GM12801 (cell line): ENCODE measurements around the gene TBC1D7.

ENCODE experiments used
- TF ChIP-seq, protein P1 (sequence below): IDR thresholded peaks from one replicate; pipeline ENCODE4 v1.5.1; 2011; ENCODE audit warnings: control low read depth; ENCODE audit not compliant: insufficient read length; ENCODE audit errors: extremely low read depth

The TBC1D7 gene

GRCh38 chr6:13355043-13355945 lies 27.0 kb upstream of the TBC1D7 start:
- TF ChIP-seq, protein P1, sequence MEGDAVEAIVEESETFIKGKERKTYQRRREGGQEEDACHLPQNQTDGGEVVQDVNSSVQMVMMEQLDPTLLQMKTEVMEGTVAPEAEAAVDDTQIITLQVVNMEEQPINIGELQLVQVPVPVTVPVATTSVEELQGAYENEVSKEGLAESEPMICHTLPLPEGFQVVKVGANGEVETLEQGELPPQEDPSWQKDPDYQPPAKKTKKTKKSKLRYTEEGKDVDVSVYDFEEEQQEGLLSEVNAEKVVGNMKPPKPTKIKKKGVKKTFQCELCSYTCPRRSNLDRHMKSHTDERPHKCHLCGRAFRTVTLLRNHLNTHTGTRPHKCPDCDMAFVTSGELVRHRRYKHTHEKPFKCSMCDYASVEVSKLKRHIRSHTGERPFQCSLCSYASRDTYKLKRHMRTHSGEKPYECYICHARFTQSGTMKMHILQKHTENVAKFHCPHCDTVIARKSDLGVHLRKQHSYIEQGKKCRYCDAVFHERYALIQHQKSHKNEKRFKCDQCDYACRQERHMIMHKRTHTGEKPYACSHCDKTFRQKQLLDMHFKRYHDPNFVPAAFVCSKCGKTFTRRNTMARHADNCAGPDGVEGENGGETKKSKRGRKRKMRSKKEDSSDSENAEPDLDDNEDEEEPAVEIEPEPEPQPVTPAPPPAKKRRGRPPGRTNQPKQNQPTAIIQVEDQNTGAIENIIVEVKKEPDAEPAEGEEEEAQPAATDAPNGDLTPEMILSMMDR = no peak

GRCh38 chr6:13354331-13355042 lies 26.1 kb upstream of the TBC1D7 start:
- TF ChIP-seq, protein P1 = no peak

GRCh38 chr6:13352165-13352564 lies 23.8 kb upstream of the TBC1D7 start:
- TF ChIP-seq, protein P1 = no peak

DNA sequence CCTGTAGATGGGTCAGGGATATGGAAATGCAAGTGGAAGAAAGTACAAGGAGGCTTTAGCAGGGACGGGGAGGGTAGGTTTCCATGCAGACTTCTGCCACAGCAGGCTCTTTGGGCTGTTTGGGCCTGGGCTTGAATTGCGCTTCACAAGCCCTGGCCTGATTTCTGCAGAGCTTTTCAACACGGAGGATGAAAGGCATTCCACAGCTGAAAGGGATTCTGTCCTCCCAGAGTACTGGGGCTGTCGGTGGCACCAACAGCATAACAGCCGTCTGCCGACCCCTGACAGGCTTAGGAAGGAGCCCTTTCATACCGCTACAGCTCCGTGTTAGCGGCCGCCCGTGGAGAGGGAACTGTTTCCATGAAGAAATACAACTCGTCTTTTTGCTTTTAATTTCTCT lies 22.9 kb upstream of the TBC1D7 start:
- TF ChIP-seq, protein P1 = no peak

DNA sequence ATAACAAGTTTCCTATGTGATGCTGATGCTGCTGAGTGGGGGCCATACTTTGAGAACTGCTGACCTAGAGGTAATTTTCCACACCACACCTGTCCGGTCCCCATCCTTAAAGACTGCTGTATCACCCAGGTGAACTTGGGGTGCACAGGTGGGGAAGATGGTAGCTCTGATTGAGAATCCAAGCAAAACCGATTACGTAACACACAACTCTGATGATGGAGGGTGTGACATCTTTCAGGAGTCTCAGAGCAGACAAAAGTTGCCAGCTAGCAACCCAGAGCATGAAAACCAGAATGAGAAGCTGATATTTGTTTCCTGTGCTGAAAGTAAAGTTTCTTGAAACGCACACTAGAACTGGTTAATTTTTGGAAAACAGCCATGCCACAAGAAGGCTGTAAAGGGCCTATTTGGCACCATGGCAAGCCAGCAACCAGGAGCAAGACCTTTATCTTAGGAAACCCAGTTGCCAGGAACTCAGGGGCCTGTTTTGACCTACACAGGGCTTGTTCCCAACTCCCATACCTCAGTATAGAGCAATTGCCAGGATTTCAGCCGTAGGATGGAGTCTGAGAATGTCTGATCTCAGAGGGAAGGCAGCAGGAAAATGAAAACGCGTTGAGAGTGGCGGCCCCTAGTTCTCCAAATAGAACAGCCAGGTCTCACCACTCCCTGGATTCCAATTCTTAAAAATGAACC lies 21.6 kb upstream of the TBC1D7 start:
- TF ChIP-seq, protein P1 = no peak

DNA sequence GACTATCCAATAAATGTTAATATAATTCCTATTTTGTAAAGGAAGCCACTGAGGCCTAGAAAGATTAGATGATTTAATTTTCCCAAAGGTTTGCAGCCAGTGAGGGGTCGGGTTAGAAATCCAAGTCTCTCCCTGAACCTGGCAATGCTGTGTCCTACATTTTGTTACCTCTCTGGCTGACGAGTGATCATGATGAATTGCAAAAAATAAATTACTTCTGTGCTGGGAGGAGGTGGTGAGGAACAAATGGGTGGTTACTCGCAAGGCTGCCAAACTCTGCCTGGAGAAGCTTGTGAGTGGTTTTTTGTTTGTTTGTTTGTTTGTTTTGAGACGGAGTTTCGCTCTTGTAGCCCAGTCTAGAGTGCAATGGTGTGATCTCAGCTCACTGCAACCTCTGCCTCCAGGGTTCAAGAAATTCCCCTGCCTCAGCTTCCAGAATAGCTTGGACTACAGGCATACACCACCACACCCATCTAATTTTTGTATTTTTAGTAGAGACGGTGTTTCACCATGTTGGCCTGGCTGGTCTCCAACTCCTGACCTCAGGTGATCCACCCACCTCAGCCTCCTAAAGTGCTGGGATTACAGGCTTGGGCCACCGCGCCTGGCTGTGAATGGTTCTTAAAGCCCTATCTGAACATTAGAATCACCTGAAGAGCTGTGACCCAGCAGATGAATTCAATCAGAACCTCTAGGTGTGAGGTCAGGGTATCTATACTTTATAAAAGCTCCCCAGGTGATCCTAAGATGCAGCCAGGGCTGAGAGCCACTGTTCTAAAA lies 20.2 kb upstream of the TBC1D7 start:
- TF ChIP-seq, protein P1 = no peak

DNA sequence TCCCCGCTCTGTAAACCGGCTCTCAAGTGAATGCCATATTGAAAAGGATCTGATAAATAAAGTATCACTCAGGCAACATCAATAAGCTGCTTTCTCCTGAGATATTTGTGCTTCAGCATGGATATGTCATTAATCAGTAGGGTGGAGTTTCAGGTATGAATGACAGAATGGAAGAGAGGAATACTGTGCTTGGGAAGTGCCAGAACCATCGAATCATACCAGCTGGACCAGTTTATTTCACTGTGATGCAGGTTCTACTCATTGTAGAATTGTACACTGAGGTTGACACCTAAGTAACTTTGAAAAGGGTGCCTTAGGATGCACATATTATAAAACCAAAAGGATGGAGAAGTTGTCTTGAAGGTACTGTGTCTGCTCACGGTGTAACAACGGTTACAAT lies 17.9 kb upstream of the TBC1D7 start:
- TF ChIP-seq, protein P1 = no peak
